NCI-H1048 (cell line): Measurements from ENCODE around the gene AGO1.

ENCODE experiments used
- DNase-seq: peaks from one replicate; lab custom pipeline; 2025; lab: John Stamatoyannopoulos, UW

AGO1 gene

GRCh38 chr1:35980090-35980489, 97.1 kb downstream of the AGO1 start:
- DNase-seq, result no peak
